Measurements from ENCODE around the gene TRIM42. TPM values are rescaled to one million over a fixed set of nuclear protein-coding genes. Genes with fewer than 3 reads are reported as not detected.

TRIM42 gene
- not detected in 5 replicates for total RNA-seq (2022; extraction: Qiagen RNA extraction; ENCODE audit: low read depth)

GRCh38 chr3:140677764-140678163 lies at the start of gene TRIM42:
TSS of gene TRIM42 (plus strand) at chr3:140678064. CDS start at chr3:140678230, 166 bp downstream.

Measured in A549 treated with DMSO at 1 μM for 4 hours (cell line).